Measurements from ENCODE around the gene GDF9.

Gene GDF9, protein sequence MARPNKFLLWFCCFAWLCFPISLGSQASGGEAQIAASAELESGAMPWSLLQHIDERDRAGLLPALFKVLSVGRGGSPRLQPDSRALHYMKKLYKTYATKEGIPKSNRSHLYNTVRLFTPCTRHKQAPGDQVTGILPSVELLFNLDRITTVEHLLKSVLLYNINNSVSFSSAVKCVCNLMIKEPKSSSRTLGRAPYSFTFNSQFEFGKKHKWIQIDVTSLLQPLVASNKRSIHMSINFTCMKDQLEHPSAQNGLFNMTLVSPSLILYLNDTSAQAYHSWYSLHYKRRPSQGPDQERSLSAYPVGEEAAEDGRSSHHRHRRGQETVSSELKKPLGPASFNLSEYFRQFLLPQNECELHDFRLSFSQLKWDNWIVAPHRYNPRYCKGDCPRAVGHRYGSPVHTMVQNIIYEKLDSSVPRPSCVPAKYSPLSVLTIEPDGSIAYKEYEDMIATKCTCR

DNA sequence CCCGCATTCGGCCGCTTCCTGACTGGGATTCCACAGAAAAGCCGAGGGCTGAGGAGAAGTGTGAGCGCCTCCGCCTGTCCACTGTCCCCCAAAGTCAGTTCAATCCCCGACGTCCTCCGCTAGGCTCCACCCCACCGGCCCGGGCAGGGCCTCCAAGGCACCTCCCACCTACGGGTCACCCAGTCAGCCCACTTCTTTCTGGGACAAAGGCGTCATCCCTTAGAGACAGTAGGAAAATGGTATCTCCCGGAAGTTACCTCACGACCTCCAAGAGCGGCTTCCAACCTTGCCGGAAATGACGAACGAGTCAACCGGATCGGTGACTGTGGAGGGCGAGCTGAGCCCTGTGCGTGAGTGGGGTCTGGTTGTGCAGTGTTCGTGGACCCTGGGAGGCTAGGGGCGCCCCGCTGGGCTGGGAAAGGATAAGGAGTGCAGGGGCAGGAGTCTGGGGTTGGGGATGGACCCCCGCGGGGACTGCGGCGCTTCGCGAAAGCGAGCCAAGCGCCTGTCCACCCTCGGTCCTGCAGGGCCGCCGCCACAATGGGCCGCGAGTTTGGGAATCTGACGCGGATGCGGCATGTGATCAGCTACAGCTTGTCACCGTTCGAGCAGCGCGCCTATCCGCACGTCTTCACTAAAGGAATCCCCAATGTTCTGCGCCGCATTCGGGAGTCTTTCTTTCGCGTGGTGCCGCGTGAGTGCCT lies at the start of gene GDF9, which contains the start of gene UQCRQ:
GDF9 (minus strand) TSS at position 128 of the 704 bp plus-strand sequence. CDS start 1,936 bp downstream, outside the sequence.
UQCRQ (plus strand) TSS at position 301 of the 704 bp plus-strand sequence; CDS start at position 541, 240 bp downstream.
- H3K4me1 ChIP-seq (ENCODE audit: insufficient read depth, low read length) = peaks cover 17% of the 10 kb centered on the region
- peak within 1 kb of the TSS; percentile 84 for H3K9ac ChIP-seq (ENCODE audit: low read depth, low read length)
- H3K9me3 ChIP-seq (ENCODE audit: control insufficient read depth, insufficient read depth, low read length) = no peaks in the 10 kb centered on the region
- H3K36me3 ChIP-seq (ENCODE audit: insufficient read depth, low read length) = 0 out of 2 replicates have a peak, but pooled peaks cover 3% of the 10 kb centered on the region

- no peak overlapping the region for H3K9ac ChIP-seq (ENCODE audit: low read depth, low read length)
- no peaks in the 10 kb centered on the region for H3K4me1 ChIP-seq (ENCODE audit: insufficient read depth, low read length)
- no peaks in the 10 kb centered on the region for H3K9me3 ChIP-seq (ENCODE audit: control insufficient read depth, insufficient read depth, low read length)
- H3K36me3 ChIP-seq (ENCODE audit: insufficient read depth, low read length) = peaks cover 3% of the 10 kb centered on the region; the same call in 1 of the 2 replicates
These were observed 49.4 kb upstream of the GDF9 start for GRCh38 chr5:132915681-132916080.

- Histone ChIP-seq H3K4me1 (ENCODE audit: insufficient read depth, low read length) (no peaks in the 10 kb centered on the region), H3K36me3 (ENCODE audit: insufficient read depth, low read length) (peaks cover 3% of the 10 kb centered on the region; the same call in 1 of the 2 replicates), H3K9me3 (ENCODE audit: control insufficient read depth, insufficient read depth, low read length) (no peaks in the 10 kb centered on the region), H3K9ac (ENCODE audit: low read depth, low read length) (no peak overlapping the region)
These were observed 43.4 kb upstream of the GDF9 start for GRCh38 chr5:132909702-132910101.

GRCh38 chr5:132907161-132907560 lies 40.9 kb upstream of the GDF9 start:
- no peak overlapping the region for H3K9ac ChIP-seq (ENCODE audit: low read depth, low read length)
- no peaks in the 10 kb centered on the region for H3K4me1 ChIP-seq (ENCODE audit: insufficient read depth, low read length)
- H3K36me3 ChIP-seq (ENCODE audit: insufficient read depth, low read length) = peaks cover 6% of the 10 kb centered on the region
- H3K9me3 ChIP-seq (ENCODE audit: control insufficient read depth, insufficient read depth, low read length) = no peaks in the 10 kb centered on the region

DNA sequence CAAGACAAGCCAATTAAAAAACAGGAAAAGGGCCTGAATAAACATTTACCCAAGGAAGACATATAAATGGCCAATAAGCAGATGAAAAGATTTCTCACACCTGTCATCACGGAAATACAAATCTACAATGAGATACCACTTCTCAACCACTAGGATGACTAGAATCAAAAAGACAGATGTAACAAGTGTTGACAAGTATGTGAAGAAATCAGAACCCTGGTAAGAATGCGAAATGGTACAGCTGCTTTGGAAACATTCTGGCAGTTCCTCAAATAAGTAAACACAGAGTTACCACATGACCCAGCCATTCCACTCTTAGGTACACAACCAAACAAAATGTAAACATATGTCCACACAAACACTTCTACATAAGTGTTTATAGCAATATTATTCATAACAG lies 39.7 kb upstream of the GDF9 start:
- H3K36me3 ChIP-seq (ENCODE audit: insufficient read depth, low read length) = peaks cover 3% of the 10 kb centered on the region

DNA sequence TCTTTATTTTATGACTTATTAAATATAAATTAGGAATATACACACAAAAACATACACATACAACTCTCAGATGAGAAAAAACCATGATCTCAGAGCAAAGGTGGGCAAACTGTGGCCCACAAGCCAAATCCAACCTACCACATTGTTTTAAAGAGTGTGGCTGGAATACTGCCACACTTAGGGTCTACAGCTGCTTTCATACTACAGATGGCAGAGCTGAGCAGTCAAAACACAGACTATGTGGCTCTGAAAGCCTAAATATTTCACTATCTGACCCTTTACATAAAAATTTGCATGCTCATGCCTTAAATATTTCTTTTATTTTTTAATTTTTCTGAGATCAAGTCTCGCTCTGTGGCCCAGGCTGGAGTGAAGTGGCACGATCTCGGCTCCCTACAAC lies 35.5 kb upstream of the GDF9 start:
- Histone ChIP-seq H3K4me1 (ENCODE audit: insufficient read depth, low read length) (no peaks in the 10 kb centered on the region), H3K36me3 (ENCODE audit: insufficient read depth, low read length) (peaks cover 11% of the 10 kb centered on the region), H3K9ac (ENCODE audit: low read depth, low read length) (no peak overlapping the region), H3K9me3 (ENCODE audit: control insufficient read depth, insufficient read depth, low read length) (no peaks in the 10 kb centered on the region)

More for the DNA sequence above, 39.7 kb upstream of the GDF9 start:
- no peaks in the 10 kb centered on the region for H3K9me3 ChIP-seq (ENCODE audit: control insufficient read depth, insufficient read depth, low read length)
- H3K9ac ChIP-seq (ENCODE audit: low read depth, low read length) = no peak overlapping the region
- no peaks in the 10 kb centered on the region for H3K4me1 ChIP-seq (ENCODE audit: insufficient read depth, low read length)

DNA sequence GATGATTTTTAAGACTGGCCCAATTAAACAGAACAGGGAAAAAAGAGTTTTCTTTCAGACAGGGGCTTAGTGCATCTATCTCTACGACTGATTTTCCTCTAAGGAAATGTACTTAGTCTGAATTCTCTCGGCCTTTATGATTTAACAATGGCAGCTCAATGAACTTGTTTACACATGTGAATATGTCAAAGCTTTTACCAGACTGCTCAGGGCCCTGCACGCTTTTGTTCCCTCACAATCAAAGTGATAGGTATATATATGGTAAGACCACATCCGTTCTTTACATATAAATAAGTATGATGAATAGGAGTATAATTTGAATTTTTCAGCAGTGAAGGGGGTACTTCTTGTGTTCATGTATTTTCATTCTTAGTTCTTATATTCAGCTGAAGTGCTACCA lies 34.8 kb upstream of the GDF9 start:
- no peaks in the 10 kb centered on the region for H3K9me3 ChIP-seq (ENCODE audit: control insufficient read depth, insufficient read depth, low read length)
- H3K36me3 ChIP-seq (ENCODE audit: insufficient read depth, low read length) = peaks cover 18% of the 10 kb centered on the region

DNA sequence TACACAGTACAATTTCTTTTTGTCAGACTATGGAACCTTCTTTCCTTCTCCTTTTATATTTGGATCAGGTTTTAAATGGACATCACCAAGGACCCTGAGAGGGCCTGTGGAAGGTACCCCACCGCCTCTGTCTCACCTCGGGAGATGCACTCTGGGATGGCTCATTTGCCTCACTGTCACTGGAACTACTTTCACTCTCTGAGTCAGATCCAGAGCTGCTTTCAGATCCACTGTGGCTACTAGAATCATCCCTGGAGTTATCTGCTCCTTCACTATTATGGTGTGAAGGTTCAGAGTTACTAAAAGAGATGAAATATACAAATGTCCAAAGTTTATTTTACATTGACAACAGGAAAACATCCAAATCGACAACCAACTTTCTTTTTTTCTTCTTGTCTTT lies 31.8 kb upstream of the GDF9 start:
- Histone ChIP-seq H3K4me1 (ENCODE audit: insufficient read depth, low read length) (no peaks in the 10 kb centered on the region), H3K36me3 (ENCODE audit: insufficient read depth, low read length) (peaks cover 27% of the 10 kb centered on the region), H3K9ac (ENCODE audit: low read depth, low read length) (no peak overlapping the region), H3K9me3 (ENCODE audit: control insufficient read depth, insufficient read depth, low read length) (no peaks in the 10 kb centered on the region)

More for the DNA sequence above, 34.8 kb upstream of the GDF9 start:
- H3K9ac ChIP-seq (ENCODE audit: low read depth, low read length) = no peak overlapping the region
- no peaks in the 10 kb centered on the region for H3K4me1 ChIP-seq (ENCODE audit: insufficient read depth, low read length)

- H3K9ac ChIP-seq (ENCODE audit: low read depth, low read length) = no peak overlapping the region
- H3K36me3 ChIP-seq (ENCODE audit: insufficient read depth, low read length) = peaks cover 31% of the 10 kb centered on the region
- no peaks in the 10 kb centered on the region for H3K9me3 ChIP-seq (ENCODE audit: control insufficient read depth, insufficient read depth, low read length)
- no peaks in the 10 kb centered on the region for H3K4me1 ChIP-seq (ENCODE audit: insufficient read depth, low read length)
These were observed 30.4 kb upstream of the GDF9 start for GRCh38 chr5:132896685-132897084.

DNA sequence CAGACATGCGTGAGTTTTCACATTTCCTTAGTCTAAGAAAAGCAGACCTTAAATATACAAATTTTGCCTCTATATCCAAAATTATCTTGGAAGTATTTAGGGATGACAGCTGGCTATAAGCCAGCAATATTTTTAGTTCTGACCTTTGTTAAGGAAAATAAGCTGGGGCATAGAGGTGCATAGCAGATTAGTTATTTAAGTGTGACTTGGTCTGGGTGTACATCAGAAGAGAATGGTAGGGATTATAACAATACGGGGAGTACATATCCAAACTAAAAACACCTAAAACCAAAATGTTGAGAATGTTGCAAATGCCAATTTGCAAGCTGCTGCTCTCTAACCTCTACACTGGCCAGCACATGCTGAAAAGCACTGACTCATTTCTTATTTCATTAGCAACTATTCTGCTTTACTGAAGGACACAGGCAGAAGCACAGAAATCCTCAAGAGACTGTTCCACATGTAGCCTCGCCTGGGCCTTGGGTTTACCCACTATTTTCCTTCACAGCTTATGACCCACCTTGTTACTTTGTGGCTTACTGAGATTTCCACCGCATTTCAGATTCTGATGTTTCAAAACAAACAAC lies 29.5 kb upstream of the GDF9 start:
- peaks cover 33% of the 10 kb centered on the region for H3K36me3 ChIP-seq (ENCODE audit: insufficient read depth, low read length)

DNA sequence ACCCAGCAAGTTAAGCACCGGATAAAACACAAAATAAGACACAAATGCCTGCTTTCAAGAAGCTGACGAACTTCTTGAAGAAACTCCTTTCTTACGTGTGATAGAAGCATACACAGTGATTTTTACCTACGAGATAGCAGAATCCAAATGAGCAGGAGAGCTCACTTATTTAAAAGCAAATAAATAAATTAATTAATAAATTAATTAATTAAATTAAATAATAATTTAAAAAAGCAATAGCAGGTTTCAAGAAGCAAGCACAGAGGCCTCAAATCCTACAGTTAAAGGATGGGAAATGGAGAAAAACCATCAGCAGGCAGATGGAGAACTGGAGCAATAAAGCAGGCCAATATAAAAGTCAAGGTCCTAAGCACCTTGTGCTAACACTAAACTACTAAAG lies 24.5 kb upstream of the GDF9 start:
- H3K9ac ChIP-seq (ENCODE audit: low read depth, low read length) = no peak overlapping the region
- no peaks in the 10 kb centered on the region for H3K4me1 ChIP-seq (ENCODE audit: insufficient read depth, low read length)
- H3K9me3 ChIP-seq (ENCODE audit: control insufficient read depth, insufficient read depth, low read length) = no peaks in the 10 kb centered on the region
- peaks cover 34% of the 10 kb centered on the region for H3K36me3 ChIP-seq (ENCODE audit: insufficient read depth, low read length)

More for the DNA sequence above, 29.5 kb upstream of the GDF9 start:
- H3K9ac ChIP-seq (ENCODE audit: low read depth, low read length) = no peak overlapping the region
- H3K4me1 ChIP-seq (ENCODE audit: insufficient read depth, low read length) = no peaks in the 10 kb centered on the region
- H3K9me3 ChIP-seq (ENCODE audit: control insufficient read depth, insufficient read depth, low read length) = no peaks in the 10 kb centered on the region

- Histone ChIP-seq H3K36me3 (ENCODE audit: insufficient read depth, low read length) (peaks cover 28% of the 10 kb centered on the region), H3K9me3 (ENCODE audit: control insufficient read depth, insufficient read depth, low read length) (no peaks in the 10 kb centered on the region), H3K4me1 (ENCODE audit: insufficient read depth, low read length) (no peaks in the 10 kb centered on the region), H3K9ac (ENCODE audit: low read depth, low read length) (no peak overlapping the region)
These were observed 23.2 kb upstream of the GDF9 start for GRCh38 chr5:132889501-132889900.

DNA sequence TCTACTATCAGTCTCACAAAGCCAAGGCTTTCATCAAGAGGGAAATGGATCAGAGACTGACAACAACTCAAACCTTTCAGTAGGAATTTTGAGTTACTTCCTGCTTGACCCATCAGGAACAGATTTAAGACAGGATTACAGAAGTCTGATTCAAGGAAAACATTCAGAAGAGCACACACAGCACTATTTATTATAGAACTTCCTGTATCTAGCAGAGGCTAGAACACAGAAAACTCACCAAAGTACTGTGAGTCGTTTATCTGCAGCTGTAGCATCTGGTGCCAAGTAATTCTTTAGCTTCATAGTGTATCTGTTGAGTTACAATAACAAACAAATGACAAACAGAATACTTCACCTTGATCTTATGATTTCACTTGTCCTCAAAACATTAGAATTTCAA lies 21.0 kb upstream of the GDF9 start:
- H3K9me3 ChIP-seq (ENCODE audit: control insufficient read depth, insufficient read depth, low read length) = no peaks in the 10 kb centered on the region
- no peak overlapping the region for H3K9ac ChIP-seq (ENCODE audit: low read depth, low read length)
- peaks cover 29% of the 10 kb centered on the region for H3K36me3 ChIP-seq (ENCODE audit: insufficient read depth, low read length)
- H3K4me1 ChIP-seq (ENCODE audit: insufficient read depth, low read length) = no peaks in the 10 kb centered on the region

- no peaks in the 10 kb centered on the region for H3K4me1 ChIP-seq (ENCODE audit: insufficient read depth, low read length)
- no peak overlapping the region for H3K9ac ChIP-seq (ENCODE audit: low read depth, low read length)
- peaks cover 26% of the 10 kb centered on the region for H3K36me3 ChIP-seq (ENCODE audit: insufficient read depth, low read length)
- H3K9me3 ChIP-seq (ENCODE audit: control insufficient read depth, insufficient read depth, low read length) = no peaks in the 10 kb centered on the region
These were observed 20.0 kb upstream of the GDF9 start for GRCh38 chr5:132886064-132886823.
